ENCODE measurements around the gene SRMS. TPM values are rescaled to one million over a fixed set of nuclear protein-coding genes. Genes with fewer than 3 reads are reported as not detected.

The SRMS gene
- total RNA-seq, 1 donor from 2014 or later = not detected

GRCh38 chr20:63556873-63557478, 9.4 kb upstream of the SRMS start:
- H3K36me3 ChIP-seq = peaks cover 32% of the 10 kb centered on the region
- intact Hi-C loops (cut with DNase I) = no loop called here
- H3K27ac ChIP-seq = no peak overlapping the region
- H3K27me3 ChIP-seq (ENCODE audit: low read depth) = no peaks in the 10 kb centered on the region
- DNase-seq = no peak
- H3K9me3 ChIP-seq = no peaks in the 10 kb centered on the region
- H3K4me3 ChIP-seq = no peak overlapping the region
- no peak for TF ChIP-seq CTCF (IDR thresholded peaks at IDR 0.05)
- no peak for ATAC-seq
- H3K4me1 ChIP-seq = peaks cover 11% of the 10 kb centered on the region

DNA sequence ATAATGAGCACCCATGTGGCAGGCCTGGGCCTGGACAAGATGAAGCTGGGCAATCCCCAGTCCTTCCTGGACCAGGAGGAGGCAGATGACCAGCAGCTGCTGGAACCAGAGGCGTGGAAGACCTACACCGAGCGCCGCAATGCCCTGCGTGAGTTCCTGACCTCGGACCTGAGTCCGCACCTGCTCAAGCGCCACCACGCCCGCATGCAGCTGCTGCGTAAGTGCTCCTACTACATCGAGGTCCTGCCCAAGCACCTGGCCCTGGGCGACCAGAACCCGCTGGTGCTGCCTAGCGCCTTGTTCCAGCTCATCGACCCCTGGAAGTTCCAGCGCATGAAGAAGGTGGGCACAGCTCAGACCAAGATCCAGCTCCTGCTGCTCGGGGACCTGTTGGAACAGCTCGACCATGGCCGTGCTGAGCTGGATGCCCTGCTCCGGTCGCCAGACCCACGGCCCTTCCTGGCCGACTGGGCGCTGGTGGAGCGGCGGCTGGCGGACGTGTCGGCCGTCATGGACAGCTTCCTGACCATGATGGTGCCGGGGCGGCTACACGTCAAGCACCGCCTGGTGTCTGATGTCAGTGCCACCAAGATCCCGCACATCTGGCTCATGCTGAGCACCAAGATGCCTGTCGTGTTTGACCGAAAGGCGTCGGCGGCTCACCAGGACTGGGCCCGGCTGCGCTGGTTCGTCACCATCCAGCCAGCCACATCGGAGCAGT, 8.3 kb upstream of the SRMS start:
- ATAC-seq = no peak
- peaks cover 21% of the 10 kb centered on the region for H3K36me3 ChIP-seq
- H3K27me3 ChIP-seq (ENCODE audit: low read depth) = no peaks in the 10 kb centered on the region
- intact Hi-C loops (cut with DNase I) = no loop called here
- DNase-seq = no peak
- H3K9me3 ChIP-seq = no peaks in the 10 kb centered on the region
- TF ChIP-seq CTCF (IDR thresholded peaks at IDR 0.05) = no peak
- no peak overlapping the region for H3K4me3 ChIP-seq
- peaks cover 11% of the 10 kb centered on the region for H3K4me1 ChIP-seq
- H3K27ac ChIP-seq = no peak overlapping the region

DNA sequence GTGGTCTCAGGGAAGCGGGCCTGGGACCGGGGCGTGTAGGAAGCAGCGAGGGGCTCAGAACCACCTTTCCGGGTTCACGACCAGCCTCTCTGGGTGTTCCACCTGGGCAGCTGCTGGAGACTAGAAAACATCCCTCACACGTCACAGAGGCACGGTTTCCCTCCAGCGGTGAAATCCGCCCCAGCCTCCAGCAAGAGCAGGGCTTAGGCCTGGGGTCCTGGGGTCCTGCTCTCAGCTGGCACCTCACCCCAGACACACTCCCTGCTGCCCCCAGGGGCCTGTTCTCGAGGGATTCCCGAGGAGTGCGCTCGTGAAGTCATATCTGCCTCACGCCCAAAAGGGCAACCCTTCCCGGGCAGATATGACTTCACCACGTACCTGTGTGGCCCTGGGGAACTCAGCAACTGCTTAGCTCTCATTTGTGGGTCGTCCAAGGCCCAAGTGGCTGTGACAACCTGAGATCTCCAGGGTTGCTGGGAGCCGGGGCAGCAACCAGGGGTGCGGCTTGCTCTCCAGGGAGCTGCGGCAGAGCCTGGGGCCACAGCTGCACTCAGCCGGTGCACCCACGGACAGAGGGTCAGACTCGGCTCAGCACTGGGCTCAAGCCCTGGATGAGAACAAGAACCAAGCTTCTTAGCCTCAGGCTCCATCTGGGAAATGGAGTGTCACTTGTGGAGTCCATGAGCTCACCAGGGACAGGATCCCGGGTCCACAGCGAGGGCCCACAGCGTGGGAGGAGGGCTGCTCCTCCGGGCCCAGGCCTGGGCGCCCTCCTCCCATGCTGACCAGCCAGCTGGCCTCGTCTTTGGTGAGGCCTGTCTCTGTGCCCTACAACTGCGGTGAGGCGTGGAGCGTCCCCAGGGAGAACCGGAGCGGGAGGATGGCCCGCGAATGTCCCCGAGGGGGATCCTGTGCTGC, 7.1 kb upstream of the SRMS start:
- Histone ChIP-seq H3K4me3 (peak overlapping the region; percentile 70), H3K27ac (no peak overlapping the region), H3K9me3 (no peaks in the 10 kb centered on the region), H3K27me3 (ENCODE audit: low read depth) (no peaks in the 10 kb centered on the region), H3K36me3 (peaks cover 9% of the 10 kb centered on the region), H3K4me1 (peaks cover 11% of the 10 kb centered on the region)
- no peak for TF ChIP-seq CTCF (IDR thresholded peaks at IDR 0.05)
- intact Hi-C loops (cut with DNase I) = no loop called here
- no peak for ATAC-seq
- no peak for DNase-seq

DNA sequence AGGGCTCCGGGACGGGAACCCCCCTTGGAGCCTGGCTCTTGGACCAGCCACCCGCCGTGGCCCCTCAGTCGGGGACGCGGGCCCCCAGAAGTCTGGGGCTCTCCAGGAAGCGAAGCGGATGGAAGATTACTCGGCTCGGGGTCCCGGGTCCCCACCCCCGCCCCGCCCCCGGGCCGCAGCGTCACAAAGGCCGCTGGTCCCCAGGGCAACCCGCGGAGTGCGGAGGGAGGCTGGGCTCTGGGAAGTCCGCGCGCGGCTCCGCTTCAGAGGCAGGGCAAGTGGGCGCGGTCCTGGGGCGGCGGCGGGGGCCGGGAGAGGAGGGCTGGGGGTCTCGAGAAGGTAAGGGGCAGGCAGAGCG, 6.4 kb upstream of the SRMS start, which contains the start of gene FNDC11:
TSS of gene FNDC11 (plus strand) at position 227 of the 358 bp plus-strand sequence. CDS start 1,505 bp downstream, outside the sequence.
- Histone ChIP-seq H3K27ac (peak within 1 kb of the TSS; percentile 58), H3K27me3 (ENCODE audit: low read depth) (no peaks in the 10 kb centered on the region), H3K36me3 (peaks cover 5% of the 10 kb centered on the region), H3K4me3 (peak within 1 kb of the TSS; percentile 70), H3K9me3 (no peaks in the 10 kb centered on the region), H3K4me1 (peaks cover 11% of the 10 kb centered on the region)
- DNase-seq (peak; percentile 69), ATAC-seq (peak; percentile 59 to 65)
- intact Hi-C loops (cut with DNase I) = no loop called here
- no peak for TF ChIP-seq CTCF (IDR thresholded peaks at IDR 0.05)

GRCh38 chr20:63553251-63553932, 5.8 kb upstream of the SRMS start:
- TF ChIP-seq CTCF (IDR thresholded peaks at IDR 0.05) = no peak
- Histone ChIP-seq H3K4me1 (peaks cover 11% of the 10 kb centered on the region), H3K36me3 (peaks cover under 1% of the 10 kb centered on the region), H3K4me3 (peak overlapping the region; percentile 70), H3K27me3 (ENCODE audit: low read depth) (peaks cover 4% of the 10 kb centered on the region), H3K27ac (peak overlapping the region; percentile 58), H3K9me3 (no peaks in the 10 kb centered on the region)
- intact Hi-C loops (cut with DNase I) = no loop called here
- DNase-seq (peak; percentile 87), ATAC-seq (peak; percentile 84 to 91)
